Measurements from ENCODE around the gene PLXNA1.

Gene PLXNA1

GRCh38 chr3:126992216-126992615 is 9.3 kb downstream of the PLXNA1 start:
- TF ChIP-seq CTCF (conservative IDR thresholded peaks at IDR 0.05; ENCODE audit: low read depth, low read length): no peak
- no peak for DNase-seq (ENCODE audit: low read depth)
- no peak overlapping the region for H3K4me3 ChIP-seq (ENCODE audit: low read length)

GRCh38 chr3:126992776-126993175 is 9.9 kb downstream of the PLXNA1 start:
- DNase-seq (ENCODE audit: low read depth): no peak
- H3K4me3 ChIP-seq (ENCODE audit: low read length): no peak overlapping the region
- TF ChIP-seq CTCF (conservative IDR thresholded peaks at IDR 0.05; ENCODE audit: low read depth, low read length): no peak

- H3K4me3 ChIP-seq (ENCODE audit: low read length): no peak overlapping the region
- no peak for TF ChIP-seq CTCF (conservative IDR thresholded peaks at IDR 0.05; ENCODE audit: low read depth, low read length)
- no peak for DNase-seq (ENCODE audit: low read depth)
These were observed 10.5 kb downstream of the PLXNA1 start for GRCh38 chr3:126993436-126993835.

- no peak for TF ChIP-seq CTCF (conservative IDR thresholded peaks at IDR 0.05; ENCODE audit: low read depth, low read length)
- DNase-seq (ENCODE audit: low read depth): no peak
- no peak overlapping the region for H3K4me3 ChIP-seq (ENCODE audit: low read length)
These were observed 11.8 kb downstream of the PLXNA1 start for GRCh38 chr3:126994661-126995245.

- TF ChIP-seq CTCF (conservative IDR thresholded peaks at IDR 0.05; ENCODE audit: low read depth, low read length): no peak
- DNase-seq (ENCODE audit: low read depth): no peak
- H3K4me3 ChIP-seq (ENCODE audit: low read length): no peak overlapping the region
These were observed 12.4 kb downstream of the PLXNA1 start for GRCh38 chr3:126995254-126995780.

GRCh38 chr3:126995926-126996512 is 13.1 kb downstream of the PLXNA1 start:
- DNase-seq (ENCODE audit: low read depth): no peak
- no peak overlapping the region for H3K4me3 ChIP-seq (ENCODE audit: low read length)
- TF ChIP-seq CTCF (conservative IDR thresholded peaks at IDR 0.05; ENCODE audit: low read depth, low read length): peak; percentile 39

- TF ChIP-seq CTCF (conservative IDR thresholded peaks at IDR 0.05; ENCODE audit: low read depth, low read length): no peak
- no peak for DNase-seq (ENCODE audit: low read depth)
- no peak overlapping the region for H3K4me3 ChIP-seq (ENCODE audit: low read length)
These were observed 14.0 kb downstream of the PLXNA1 start for GRCh38 chr3:126996905-126997304.

All from retinal pigment epithelial cell (primary cell).